Measurements from ENCODE around the gene VDAC2. TPM values are rescaled to one million over a fixed set of nuclear protein-coding genes. Genes with fewer than 3 reads are reported as not detected.
"Not testable (repeated sequence)": the region's sequence is repeated elsewhere in the genome, so short reads cannot be mapped to it uniquely, and the experiment has no call there.

The VDAC2 gene
- total and polyA plus RNA-seq, 2 experiments from 2014 or later, result 242 to 311 TPM

DNA sequence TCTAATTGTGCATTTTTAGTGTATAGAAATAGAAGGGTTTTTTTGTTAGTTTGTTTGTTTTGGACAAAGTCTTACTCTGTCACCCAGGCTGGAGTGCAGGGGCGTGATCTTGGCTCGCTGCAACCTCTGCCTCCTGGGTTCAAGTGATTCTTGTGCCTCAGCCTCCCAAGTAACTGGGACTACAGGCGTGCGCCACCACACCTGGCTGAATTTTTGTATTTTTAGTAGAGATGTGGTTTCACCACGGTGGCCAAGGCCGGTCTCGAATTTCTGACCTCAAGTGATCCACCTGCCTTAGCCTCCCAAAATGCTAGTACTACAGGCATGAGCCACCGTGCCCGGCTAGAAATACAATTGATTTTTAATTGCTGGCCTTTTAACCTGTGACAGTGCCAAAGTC lies 22.1 kb upstream of the VDAC2 start:
- not testable (repeated sequence) for H4K20me1 ChIP-seq (replicated peaks; ENCODE audit: insufficient read depth); H3K9me3 Mint-ChIP-seq; H3K36me3 ChIP-seq (ENCODE audit: insufficient read depth); H3K79me2 ChIP-seq (replicated peaks; ENCODE audit: insufficient read depth); H3K36me3 Mint-ChIP-seq (ENCODE audit: low read depth); H3K27me3 ChIP-seq (ENCODE audit: insufficient read depth); H3K4me3 ChIP-seq; H2AFZ ChIP-seq; H3K27me3 Mint-ChIP-seq (ENCODE audit: insufficient read depth, low read depth, poor library complexity); H3K4me3 Mint-ChIP-seq; H3K4me1 ChIP-seq (ENCODE audit: insufficient read depth); H3K27ac Mint-ChIP-seq; H3K9me2 ChIP-seq (ENCODE audit: insufficient read depth); H3F3A ChIP-seq (replicated peaks; ENCODE audit: low read depth); ATAC-seq; DNase-seq (ENCODE audit: low spot score)
- H3K27ac ChIP-seq (ENCODE audit: low read depth), result peak overlapping the region; percentile 93
- H3K4me1 Mint-ChIP-seq, result peaks cover 40% of the 10 kb centered on the region
- H3K4me2 ChIP-seq, result 0 out of 2 replicates have a peak overlapping the region, but pooled peaks have one; percentile 23

DNA sequence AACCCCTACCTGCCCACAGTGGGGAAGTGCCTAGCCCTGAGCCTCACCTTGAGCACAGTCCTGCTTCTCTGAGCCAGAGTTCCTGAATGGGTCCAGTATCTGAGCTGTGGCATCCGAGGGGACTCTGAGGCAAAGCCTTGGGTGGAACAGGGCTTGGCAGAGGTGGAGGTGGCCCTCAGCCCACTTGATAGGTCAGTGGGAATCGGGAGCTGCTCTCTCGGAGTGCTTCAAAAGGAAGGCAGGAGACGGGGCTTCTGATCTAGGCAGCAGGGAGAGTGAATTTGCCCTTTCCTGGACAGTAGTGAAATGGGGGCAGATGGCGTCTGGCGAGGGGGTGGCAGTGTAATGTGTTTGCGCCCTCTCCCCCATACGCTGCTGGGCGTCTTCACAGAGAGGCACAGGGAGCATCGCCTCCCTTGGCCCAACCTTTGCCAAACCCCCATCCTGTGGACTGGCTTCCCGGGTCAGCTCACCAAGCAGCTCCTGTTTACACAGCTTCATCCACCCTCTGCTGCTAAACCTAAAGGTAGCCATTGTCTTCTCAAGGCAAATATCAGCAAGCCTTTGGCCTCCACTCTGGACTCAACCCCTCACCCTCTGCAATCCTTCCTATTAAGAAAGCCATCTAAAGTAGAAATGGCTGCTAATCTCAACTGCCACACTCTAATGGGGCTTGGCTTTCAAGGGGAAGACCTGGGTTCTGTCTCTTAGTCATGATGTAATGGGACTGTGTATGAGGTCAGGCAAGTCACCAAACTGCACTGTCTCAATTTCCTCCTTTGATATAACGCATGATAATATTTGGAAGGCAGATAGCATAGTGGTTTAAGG lies 21.1 kb upstream of the VDAC2 start:
- Histone ChIP-seq H3K27ac (ENCODE audit: low read depth) (0 out of 2 replicates have a peak overlapping the region, but pooled peaks have one; percentile 45), H3K27me3 (ENCODE audit: insufficient read depth) (no peaks in the 10 kb centered on the region), H3K79me2 (replicated peaks; ENCODE audit: insufficient read depth) (no peaks in the 10 kb centered on the region), H3K36me3 (ENCODE audit: insufficient read depth) (no peaks in the 10 kb centered on the region), H3F3A (replicated peaks; ENCODE audit: low read depth) (no peaks in the 10 kb centered on the region; the same call in 1 of the 2 replicates), H4K20me1 (replicated peaks; ENCODE audit: insufficient read depth) (no peaks in the 10 kb centered on the region), H3K4me1 (ENCODE audit: insufficient read depth) (peaks cover 5% of the 10 kb centered on the region; the same call in 1 of the 2 replicates), H3K9me2 (ENCODE audit: insufficient read depth) (no peaks in the 10 kb centered on the region), H3K4me3 (no peak overlapping the region), H3K4me2 (no peak overlapping the region), H2AFZ (no peak overlapping the region)
- H3K36me3 Mint-ChIP-seq (ENCODE audit: low read depth), result no peaks in the 10 kb centered on the region
- H3K4me3 Mint-ChIP-seq, result no peak overlapping the region
- peaks cover 40% of the 10 kb centered on the region for H3K4me1 Mint-ChIP-seq
- H3K9me3 Mint-ChIP-seq, result no peaks in the 10 kb centered on the region
- peaks cover 3% of the 10 kb centered on the region for H3K27me3 Mint-ChIP-seq (ENCODE audit: insufficient read depth, low read depth, poor library complexity)
- peak overlapping the region; percentile 81 for H3K27ac Mint-ChIP-seq
- DNase-seq (ENCODE audit: low spot score) (no peak), ATAC-seq (no peak)
- TF ChIP-seq, protein P1, sequence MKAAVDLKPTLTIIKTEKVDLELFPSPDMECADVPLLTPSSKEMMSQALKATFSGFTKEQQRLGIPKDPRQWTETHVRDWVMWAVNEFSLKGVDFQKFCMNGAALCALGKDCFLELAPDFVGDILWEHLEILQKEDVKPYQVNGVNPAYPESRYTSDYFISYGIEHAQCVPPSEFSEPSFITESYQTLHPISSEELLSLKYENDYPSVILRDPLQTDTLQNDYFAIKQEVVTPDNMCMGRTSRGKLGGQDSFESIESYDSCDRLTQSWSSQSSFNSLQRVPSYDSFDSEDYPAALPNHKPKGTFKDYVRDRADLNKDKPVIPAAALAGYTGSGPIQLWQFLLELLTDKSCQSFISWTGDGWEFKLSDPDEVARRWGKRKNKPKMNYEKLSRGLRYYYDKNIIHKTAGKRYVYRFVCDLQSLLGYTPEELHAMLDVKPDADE (IDR thresholded peaks at IDR 0.05), result no peak
- no peak for TF ChIP-seq REST (IDR thresholded peaks at IDR 0.05; ENCODE audit: unreplicated experiment)
- TF ChIP-seq EZH2phosphoT487 (IDR thresholded peaks at IDR 0.05; ENCODE audit: unreplicated experiment), result no peak
- no peak for TF ChIP-seq ZNF331 (CRISPR knock-in tag; IDR thresholded peaks at IDR 0.05; ENCODE audit: low read depth)
- TF ChIP-seq JUNB (IDR thresholded peaks at IDR 0.05; ENCODE audit: unreplicated experiment), result no peak
- no peak for TF ChIP-seq ZNF114 (CRISPR knock-in tag; IDR thresholded peaks at IDR 0.05)
- no peak for TF ChIP-seq CREB1 (CRISPR knock-in tag; IDR thresholded peaks at IDR 0.05; ENCODE audit: low read depth)
- no peak for TF ChIP-seq POLR2AphosphoS5 (IDR thresholded peaks at IDR 0.05; ENCODE audit: low read depth)
- no peak for TF ChIP-seq EZH2 (IDR thresholded peaks at IDR 0.05; ENCODE audit: low read depth, unreplicated experiment)
- TF ChIP-seq CTCF (conservative IDR thresholded peaks at IDR 0.05; ENCODE audit: low read depth in 2 of 2), result no peak

Data from GM23338 (cell line).